GM12874 (cell line): ENCODE results near the gene APCDD1L.

Experiments used
- CTCF ChIP-seq: IDR thresholded peaks from 2 replicates; pipeline ENCODE4 v1.5.1; 2011; ENCODE audit warnings: low read depth, mild to moderate bottlenecking, control low read depth, low read length, moderate library complexity; ENCODE audit not compliant: insufficient read depth

The APCDD1L gene

GRCh38 chr20:58416057-58416456 is 99.1 kb downstream of the APCDD1L start:
- no peak for TF ChIP-seq CTCF
